Erythroblast (primary cell): ENCODE results near the gene SMAD5.

ENCODE experiments used
- GATA1 ChIP-seq: IDR thresholded peaks from 2 replicates; pipeline ENCODE4 v1.6.1; 2011; ENCODE audit warnings: low read depth, mild to moderate bottlenecking, control low read depth, low read length, moderate library complexity
- POLR2A ChIP-seq: IDR thresholded peaks from 2 replicates; pipeline ENCODE4 v1.6.1; 2011; ENCODE audit warnings: mild to moderate bottlenecking, low read length

- TF ChIP-seq POLR2A (no peak), GATA1 (no peak)
Measured at GRCh38 chr5:136089791-136090190, 42.9 kb upstream of the SMAD5 start.
